HG02973 (cell line): ENCODE results near the gene ART4.

Experiments
- ATAC-seq: cut with Tn5 transposase; IDR thresholded peaks from one replicate; pipeline ENCODE4 v1.9.1; 2021; ENCODE audit warnings: moderate library complexity; ENCODE audit not compliant: unreplicated experiment

Gene ART4

DNA sequence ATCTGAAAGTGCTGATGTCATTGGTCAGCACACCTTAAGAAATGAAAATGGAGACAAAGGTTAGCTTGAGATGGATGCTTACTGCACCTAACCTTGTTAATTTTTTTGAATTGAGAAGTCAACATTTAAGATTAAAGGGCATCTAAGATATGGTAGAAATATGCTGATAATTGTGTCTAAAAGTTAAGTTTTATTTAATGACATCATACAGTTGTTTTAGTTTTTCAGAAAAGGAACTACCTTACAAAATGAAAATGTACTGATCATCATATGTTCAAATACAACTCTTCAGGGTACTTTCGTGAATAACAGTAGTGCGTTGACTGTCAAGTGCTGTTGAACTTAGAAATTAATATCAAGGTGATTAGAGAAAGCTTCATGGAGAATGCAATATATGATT lies 31.8 kb downstream of the ART4 start:
- ATAC-seq: no peak

DNA sequence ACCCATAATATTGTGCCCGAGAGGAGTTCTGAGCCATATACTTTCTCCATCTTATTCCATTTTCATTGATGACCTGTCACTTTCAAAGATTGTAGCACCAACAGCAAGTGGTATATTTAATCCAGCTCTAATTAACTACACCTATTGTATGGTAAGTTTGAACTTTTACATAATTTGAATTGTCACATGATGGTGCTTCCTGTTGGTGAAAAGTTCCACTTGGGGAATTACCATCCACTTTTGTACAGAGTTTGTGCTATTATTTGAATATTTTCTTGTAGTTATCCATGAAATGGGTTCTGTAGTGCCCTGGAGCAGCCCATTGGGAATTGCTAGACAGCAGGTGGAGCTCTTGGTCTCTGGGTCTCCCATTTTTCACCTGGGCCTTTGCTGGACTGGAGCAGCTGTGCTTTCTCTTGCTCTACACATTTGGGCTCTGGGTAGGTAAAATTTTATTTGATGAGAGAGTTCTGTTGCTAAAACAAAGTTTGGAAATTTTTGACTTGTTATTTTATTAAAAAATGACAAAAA lies 32.3 kb downstream of the ART4 start:
- ATAC-seq: no peak

DNA sequence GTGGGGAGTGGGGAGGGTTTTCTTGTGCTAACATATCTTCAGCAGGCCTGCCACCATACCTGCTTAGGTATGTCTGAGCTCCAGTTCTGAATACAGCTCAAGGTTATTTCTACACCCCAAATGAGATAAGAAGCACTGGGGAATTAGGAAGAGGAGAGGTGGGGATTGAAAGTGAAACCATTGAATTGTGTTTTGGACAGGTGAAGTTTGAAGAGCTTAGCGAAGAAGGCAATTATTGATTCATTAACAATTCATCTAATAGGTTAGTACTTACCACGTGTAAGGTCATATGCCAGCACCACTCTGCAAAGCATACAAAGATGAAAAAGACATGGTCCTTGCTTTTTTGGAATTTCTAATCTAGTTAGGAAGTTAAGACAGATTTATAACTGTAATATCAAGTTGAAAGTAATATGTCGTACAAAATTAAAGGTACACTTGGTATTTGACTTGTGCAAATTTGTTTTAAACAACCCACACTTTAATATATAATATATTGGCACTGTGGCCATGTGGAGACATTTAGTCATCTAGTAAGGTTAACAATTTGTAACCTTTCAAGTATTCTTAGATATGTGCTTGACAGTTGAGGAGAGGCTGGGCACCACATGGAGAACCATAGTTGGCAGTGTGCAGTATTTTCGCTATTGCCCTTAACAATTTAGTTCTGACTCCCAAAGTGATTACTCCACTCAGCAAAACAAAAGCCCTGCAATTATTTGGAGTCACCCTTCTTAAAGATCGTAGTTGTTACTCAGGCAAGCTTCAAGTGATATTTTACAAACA lies 33.0 kb downstream of the ART4 start:
- no peak for ATAC-seq

DNA sequence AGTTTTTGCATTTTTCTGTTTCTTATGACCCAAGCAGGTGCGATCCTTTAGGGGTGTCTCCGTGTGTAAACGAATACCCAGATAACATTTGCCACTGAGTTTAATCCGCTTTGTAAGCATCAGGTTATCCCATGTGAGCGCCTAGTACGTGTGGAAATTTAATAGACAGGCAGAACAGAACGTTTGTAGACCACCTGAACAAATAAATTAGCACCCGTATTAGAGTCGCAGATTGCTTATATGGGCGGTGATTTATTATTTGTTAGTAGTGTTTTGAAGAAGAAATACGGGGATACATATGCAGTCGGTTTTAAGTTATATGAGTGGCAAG lies 39.5 kb downstream of the ART4 start:
- peak; percentile 15 for ATAC-seq

DNA sequence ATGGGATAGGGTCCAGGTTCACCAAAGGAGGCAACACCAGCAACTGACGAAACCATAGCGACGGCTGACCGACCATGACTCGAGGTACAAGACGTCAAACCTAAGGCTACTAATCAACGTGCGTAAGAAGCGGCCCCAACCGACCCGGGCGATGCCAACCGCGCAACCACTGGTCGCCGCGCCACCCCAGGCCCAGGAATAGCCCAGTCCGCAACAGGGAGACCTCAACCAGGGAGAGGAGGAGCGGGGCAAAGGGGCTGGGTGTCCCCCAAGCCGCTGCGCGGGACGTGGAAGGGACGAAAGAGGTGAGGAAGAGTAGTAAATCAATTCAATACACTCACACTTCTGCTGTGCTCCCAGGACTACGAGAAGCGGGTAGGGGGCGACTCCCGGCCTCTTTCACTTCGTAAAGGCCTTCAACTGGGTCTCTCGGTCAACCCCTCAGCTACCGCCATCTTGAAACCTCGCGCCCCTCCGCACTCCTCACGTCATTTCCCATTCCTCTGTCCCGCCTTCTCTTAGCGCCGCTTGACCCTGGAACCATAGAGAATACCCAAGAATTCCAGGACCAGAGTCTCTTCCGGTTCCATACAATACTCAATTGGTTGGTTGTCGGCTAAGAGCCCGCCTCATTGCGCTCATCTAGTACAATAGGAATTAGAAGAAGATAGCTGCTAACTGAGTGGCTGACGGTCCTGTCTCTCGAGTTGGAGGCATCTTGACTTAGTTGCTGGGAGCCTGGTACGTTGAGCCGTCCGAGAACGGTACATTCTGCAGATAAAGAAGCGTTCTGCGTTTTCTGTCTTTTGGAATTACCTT lies 40.1 kb downstream of the ART4 start, which contains the start of the genes C12orf60 and WBP11:
Gene C12orf60, plus strand, starts transcription at position 660 of the 819 bp plus-strand sequence. CDS start 19,266 bp downstream, outside the sequence.
Gene WBP11, minus strand, starts transcription at position 468 of the 819 bp plus-strand sequence. CDS start 2,095 bp downstream, outside the sequence.
- peak; percentile 99 for ATAC-seq

DNA sequence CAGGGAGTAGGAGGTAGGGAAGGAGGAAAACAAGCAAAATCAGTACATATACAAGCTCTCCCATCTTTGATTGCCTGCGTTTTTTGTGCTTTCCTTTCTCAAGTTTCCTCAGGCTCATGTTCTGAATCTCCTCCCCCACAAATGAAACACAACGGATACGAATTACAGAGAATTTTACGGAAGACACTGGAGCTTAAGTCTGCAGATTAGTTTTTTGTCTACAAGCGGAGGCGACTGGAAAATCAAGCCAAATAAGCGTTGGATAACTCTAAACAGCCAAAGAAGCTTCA lies 40.7 kb downstream of the ART4 start:
- no peak for ATAC-seq

DNA sequence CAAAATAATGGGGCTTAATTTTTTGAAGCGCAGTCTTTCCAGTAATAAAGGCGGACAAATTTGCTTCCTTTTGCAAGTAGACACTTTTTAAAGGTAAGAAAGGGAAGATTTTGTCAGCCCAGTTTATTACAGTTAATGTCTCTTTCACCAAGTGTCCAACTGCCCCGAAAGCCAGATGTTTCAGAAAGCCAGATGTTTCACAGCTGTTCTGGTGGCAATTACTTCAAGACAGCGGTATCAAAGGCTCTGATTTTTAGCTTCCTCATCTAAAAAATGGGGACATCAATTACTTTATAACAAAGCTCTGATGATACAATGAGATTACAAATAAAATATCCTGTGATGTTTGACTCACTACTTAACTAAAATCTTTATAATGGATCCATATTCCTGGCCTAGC lies 41.1 kb downstream of the ART4 start:
- ATAC-seq: no peak

DNA sequence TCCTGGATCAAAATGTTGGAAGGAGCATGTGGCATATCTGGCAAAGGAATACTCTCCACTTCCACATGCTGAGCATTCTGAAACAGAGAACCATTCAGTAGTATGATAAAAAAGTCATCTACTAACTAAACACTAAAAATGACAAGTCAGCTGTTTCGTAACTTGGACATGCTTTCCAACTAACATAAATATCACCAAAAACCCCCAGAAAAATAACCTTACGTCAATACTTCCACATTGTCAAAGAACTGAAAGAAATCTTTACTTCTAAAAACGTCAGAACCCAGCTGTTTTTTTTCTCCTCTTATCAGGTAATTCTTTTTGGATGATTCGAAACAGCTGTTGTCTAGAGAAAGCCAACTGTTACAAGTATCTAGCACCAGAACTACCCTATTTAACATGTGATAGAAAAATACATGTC lies 48.3 kb downstream of the ART4 start:
- ATAC-seq: no peak

DNA sequence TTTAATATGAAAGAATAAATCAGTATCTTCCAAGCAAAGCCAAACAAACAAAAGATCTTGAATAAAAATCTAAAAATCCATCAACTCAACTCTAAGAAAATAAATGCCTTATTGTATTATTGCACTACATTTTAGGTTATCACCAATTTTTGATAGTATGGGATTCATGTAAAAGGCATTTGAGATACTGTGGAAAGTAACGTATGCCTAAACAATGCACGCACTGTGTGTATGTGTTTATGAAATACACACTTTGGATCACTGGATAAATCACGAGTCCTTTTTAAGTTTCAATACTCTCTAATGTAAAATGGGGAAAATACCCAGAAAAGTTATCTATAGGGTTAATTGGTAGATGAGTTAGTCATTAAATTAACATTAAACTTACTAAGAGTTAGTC lies 57.8 kb downstream of the ART4 start:
- no peak for ATAC-seq

DNA sequence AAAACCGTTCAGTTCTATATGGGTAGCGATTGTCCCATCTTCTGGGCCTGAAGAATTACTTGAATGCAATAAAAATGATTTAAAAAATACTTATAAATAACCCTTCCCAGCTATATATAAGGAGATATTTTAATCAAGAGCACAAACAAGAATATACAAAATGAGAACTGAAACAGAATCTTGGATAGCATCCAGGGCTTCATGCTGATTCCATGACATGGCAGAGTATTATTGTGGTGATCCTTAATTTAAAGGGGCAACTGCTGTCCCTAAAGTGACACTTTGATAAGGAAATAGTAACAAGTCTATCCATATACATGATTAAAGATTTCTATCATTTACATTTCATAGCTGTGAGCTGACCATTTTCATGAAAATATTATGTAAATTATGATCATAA lies 58.9 kb downstream of the ART4 start:
- ATAC-seq: no peak

DNA sequence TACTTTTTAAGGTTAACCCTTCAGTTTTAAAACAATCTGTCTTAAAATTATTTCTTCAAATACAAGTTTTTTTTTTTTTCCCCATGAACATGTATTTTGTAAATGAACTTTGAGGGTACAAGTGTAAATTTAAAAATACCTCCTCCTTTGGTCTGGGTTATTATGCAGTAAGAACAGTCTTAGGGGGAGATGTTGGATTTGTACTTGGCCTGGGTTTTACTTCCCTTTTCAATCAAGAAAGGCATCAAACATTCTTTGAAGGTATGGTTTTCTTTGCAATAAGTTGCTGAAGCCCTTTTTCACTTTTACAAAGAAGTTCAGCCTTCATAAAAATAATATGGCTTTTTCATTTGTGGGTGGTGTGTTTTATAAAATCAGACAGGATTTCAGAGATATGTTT lies 60.6 kb downstream of the ART4 start:
- ATAC-seq: no peak

DNA sequence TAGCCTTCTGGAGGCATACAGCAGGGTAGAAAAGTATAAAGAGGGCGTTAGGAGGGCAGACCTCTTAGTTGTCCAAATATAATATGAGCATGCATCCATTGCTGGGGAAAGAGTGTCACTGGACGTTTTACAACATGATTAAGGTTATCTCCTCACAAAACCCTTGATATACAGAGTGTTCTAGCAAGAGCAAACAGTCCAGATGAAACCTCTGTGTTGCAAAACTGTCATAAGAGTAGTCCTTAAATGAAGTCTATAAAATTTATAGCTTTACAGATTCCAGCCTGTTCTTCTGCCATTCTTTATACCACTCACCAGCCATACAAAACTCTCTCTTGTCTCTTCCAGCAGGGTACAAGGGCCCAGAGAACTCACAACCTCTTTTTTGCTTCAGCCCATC lies 61.8 kb downstream of the ART4 start:
- ATAC-seq: no peak

DNA sequence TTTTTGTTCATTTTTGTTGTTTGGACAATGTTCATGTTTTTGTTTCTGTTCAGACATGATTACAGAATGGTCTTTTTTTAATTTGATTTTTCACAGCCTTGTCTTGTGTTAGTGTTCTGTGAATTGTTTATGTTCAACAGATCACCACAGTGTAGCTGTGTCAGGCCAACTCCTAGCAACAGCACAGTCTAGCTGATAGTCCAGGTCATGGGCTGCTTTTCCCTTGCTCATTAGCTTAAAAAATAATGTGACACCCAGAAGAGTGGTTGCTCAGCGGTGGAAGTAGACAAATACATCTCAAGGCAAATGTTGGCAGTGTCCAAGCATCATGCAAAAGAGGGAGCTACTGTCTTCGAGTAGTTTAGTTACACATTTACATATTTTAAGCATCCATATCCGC lies 62.5 kb downstream of the ART4 start:
- no peak for ATAC-seq

DNA sequence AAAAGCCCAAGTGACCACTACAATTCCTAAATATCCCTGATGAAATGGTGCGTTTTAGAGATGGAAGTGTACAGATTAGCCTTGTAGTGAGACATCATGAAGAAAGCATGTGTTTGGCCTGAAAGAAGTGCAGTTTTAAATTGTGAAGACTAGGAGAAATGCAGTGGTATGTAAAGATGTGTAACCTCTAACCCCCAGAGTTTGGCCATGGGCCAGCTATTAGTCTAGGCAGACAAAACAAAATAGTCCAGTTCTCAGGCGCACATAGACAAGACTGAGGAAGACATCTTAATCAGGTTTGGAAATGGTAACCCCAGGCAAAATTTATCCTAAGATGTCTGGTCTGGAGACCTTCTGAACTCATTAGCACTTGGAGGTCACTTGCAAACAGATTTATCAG lies 63.5 kb downstream of the ART4 start:
- no peak for ATAC-seq

DNA sequence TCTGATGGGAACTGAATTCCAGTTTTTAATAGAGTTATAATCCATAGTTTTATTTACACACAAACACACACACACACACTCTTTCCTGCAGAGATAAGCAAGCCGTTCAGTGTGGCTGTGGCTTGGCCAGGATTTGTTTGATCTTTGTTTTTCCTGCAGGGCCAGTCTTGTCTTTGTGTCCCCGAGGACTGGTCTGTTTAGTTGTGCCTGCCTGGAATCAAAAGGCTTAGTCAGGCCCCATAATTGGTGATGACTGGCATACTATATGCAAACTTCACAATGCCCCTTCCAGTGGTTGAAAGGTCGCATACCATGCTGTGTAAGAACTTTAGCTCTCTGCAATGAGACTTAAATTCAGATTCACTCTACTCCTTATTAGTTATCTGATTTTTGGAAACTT lies 66.1 kb downstream of the ART4 start:
- no peak for ATAC-seq

DNA sequence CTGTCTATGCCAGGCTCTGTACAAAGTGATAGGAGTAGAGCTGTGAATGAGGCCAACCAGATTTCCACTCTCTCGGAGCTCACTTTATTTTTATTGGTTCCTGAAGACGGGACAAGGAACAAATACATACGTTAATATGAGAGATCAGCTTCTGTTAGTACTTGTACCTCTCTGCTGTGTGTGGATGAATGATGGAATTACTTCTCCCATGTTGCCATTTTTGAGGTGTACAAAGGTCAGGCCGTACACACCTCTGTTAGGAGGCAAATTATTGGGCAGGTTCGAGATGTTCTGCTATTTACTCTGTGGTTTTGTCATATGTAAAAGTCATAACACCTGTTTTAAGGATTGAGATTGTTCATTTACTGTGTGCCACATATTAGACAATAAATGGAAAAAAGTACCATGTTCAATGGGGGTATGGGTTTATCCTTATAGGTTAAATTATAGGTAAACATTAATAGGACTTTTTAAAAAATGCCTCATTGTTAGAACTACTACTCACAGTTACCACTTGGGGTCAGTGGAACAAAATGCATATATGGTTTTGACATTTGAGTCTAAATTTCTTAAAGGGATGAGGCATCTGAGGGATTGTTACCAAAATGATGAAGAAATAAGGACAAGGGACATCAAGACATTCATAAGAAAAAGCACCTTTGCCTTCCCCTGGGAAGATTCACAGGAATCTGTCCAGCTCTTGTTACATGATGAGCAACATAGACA lies 66.9 kb downstream of the ART4 start:
- no peak for ATAC-seq

DNA sequence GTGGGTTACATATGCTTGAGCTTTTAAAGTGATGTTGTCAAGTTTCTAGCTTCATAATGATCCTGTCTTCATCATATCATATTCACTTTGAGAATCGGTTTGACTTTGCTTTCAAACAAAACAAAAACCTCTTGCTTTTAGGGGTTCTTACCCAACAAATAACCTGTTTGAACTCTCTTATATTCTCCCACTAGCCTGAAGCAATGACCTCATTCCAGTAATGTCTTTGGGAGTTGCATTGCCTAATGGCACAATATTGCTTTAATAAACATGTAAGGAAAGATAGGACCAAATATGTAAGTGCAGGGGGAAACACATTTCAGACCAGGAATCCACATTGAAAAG lies 67.7 kb downstream of the ART4 start:
- no peak for ATAC-seq
